HT-29 (cell line): ENCODE results near the gene TAS2R10. TPM values are rescaled to one million over a fixed set of nuclear protein-coding genes. Genes with fewer than 3 reads are reported as not detected.
"Not testable (repeated sequence)": the region's sequence is repeated elsewhere in the genome, so short reads cannot be mapped to it uniquely, and the experiment has no call there.

Source experiments
- DNase-seq: peaks from one replicate; pipeline ENCODE4 v3.0.0-alpha.2; 2015; ENCODE audit warnings: low spot score
- total RNA-seq: library from RNA; depleted of rRNA; stranded (reverse); fragments of >200 nt; shearing (Covaris generic); gene quantifications from 2 replicates; pipeline ENCODE4 v1.2.3, GENCODE V29; 2014; rRNA removed

The TAS2R10 gene, protein sequence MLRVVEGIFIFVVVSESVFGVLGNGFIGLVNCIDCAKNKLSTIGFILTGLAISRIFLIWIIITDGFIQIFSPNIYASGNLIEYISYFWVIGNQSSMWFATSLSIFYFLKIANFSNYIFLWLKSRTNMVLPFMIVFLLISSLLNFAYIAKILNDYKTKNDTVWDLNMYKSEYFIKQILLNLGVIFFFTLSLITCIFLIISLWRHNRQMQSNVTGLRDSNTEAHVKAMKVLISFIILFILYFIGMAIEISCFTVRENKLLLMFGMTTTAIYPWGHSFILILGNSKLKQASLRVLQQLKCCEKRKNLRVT
- total RNA-seq, result 0.21 and 0.36 TPM in 2 replicates

- DNase-seq, result no peak
Observed at GRCh38 chr12:10826258-10826657, at the start of gene TAS2R10. Gene TAS2R10 (minus strand): TSS chr12:10826358. CDS start chr12:10826269, 89 bp downstream.

- DNase-seq, result no peak
Observed at GRCh38 chr12:10873378-10873777, 47.2 kb upstream of the TAS2R10 start.

DNA sequence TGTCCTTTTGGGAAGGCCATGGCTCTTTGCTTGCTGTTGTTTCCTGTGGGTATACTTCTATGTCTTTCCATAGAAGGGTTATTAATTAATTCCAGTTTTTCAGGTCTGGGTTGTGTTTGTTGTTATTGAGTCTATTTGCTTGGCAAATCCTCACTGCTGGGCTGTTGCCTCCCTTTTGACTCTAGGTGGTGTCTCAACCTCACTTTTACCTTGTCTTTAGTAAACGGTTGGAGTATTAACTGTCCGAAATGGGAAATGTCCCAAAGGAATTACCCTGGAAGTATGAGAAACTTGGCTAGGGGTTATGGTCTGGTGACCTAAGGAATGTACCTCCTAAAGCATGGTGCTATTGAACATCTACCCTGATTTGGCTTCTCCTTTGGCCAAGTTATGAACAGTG, 41.2 kb upstream of the TAS2R10 start:
- DNase-seq, result peak; percentile 32

- DNase-seq, result no peak
Observed at GRCh38 chr12:10863512-10864218, 37.5 kb upstream of the TAS2R10 start.

GRCh38 chr12:10861366-10861765, 35.2 kb upstream of the TAS2R10 start:
- no peak for DNase-seq

DNA sequence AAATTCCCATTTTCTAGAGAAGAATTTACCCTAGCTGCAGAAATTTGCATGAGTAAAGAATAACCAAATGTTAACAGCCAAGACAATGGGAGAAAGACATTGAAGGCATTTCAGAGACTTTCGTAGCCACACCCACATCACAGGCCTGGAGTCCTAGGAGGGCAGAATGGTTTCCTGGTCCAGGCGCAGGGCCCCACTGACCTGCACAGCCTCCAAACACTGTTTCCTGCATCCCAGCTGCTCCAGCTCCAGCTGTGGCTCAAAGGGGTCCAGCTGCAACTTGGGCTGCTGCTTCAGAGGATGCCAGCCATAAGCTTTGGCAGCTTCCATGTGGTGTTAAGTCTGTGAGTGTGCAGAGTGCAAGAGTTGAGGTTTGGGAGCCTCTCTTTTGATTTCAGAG, 29.6 kb upstream of the TAS2R10 start:
- no peak for DNase-seq

GRCh38 chr12:10853776-10854175, 27.6 kb upstream of the TAS2R10 start:
- DNase-seq, result no peak

- DNase-seq, result no peak
Observed at GRCh38 chr12:10851243-10851858, 25.2 kb upstream of the TAS2R10 start.

DNA sequence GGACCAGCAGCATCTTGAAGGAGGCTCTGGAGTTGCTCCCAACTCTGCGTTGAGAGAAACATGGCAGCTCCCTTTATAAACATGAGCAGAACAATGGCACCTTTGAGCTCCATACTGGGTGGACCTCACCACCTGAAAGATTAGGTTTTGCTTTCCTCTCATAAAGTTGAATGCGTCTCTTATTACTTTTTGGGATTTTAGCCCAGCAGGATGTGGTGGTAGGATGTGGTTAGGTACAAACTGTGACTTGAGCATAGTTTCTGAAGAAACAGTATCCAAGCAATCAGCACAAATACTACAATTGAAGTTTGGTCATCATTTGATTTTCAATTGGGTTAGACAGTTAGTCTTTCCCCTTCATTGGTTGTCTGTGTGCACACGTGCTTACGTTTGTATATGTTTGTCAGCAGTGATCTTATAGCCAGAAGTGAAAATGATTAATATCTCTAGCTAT, 23.3 kb upstream of the TAS2R10 start, which contains the start of gene PRR4:
Gene PRR4, minus strand, starts transcription at position 51 of the 454 bp plus-strand sequence. Its CDS starts 38 bp downstream, at position 13.
- DNase-seq, result no peak

DNA sequence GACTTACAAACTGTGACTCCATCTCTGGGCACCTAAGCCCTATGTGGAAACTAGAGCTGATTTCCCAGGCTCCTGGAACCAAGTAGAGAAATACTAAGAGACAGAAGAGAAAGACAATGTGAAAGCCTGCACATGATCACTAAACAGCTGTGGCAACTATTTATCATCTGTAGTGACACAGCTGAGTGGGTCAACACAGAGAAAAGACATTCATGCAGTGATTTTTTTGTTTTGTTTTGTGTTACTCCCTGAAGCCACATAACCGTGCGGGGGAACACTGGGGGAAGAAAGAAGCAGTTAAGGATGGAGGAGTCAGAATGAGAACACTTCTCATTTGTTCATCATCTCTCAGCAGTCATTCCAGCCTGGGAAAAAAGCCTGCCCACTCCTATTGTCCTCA, 21.6 kb upstream of the TAS2R10 start:
- no peak for DNase-seq

GRCh38 chr12:10842862-10843261, 16.7 kb upstream of the TAS2R10 start:
- no peak for DNase-seq

DNA sequence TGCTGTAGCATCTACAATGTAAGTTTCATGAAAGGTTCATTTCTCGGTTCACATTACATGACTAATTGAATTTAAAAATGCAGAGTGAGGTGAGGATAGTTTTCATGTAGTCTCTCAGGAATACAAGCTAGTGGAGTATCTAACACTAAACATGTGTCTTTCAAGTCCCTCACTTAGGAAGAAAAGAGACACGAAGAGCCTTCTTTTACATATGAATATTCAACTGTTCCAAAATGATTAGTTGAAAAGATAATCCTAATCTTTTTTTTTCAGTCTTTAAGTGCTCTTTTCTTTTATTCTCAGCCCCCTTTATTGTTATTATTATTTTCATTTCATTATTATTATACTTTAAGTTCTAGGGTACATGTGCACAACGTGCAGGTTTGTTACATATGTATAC, 12.3 kb upstream of the TAS2R10 start:
- DNase-seq, result no peak

- no peak for DNase-seq
Observed at GRCh38 chr12:10829994-10830393, 3.8 kb upstream of the TAS2R10 start.

DNA sequence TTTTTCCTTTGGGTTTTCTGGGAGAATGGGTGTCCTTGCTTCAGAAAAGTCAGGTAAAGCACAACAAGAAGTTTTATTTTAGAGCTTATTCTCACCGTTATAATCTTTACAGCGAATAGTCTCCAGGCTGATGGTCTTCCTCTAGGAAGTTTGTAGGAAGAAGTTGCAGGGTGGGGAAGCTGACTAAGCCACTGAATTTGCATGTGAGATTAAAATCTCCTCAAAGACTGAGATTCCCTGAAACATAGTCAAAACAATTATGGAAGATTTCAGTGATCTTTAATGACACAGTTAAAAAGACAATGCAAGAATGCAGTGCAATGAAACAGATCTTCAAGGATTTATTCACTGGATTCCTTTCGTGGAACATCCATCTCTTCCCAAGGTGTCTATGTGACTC, 1.2 kb downstream of the TAS2R10 start:
- no peak for DNase-seq

GRCh38 chr12:10811883-10812536, 14.1 kb downstream of the TAS2R10 start:
- DNase-seq, result no peak

DNA sequence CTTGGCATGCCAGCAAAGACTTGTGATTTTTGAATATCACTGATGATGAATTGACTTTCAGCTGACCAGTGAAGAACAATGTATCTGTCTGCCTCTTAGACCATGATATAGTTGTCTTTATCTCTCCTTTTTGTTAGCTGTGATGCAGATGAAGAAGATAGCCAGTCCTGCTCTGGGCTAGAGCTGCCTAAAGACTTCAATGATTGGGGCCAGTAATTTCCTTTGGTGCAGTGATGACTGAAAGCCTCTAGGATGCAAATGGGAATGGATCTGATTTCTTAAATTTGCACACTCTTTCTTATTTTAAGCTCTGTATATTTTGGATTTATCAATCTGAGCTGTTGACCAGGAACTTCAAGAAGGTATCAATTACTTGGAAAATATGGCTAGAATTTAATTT, 16.1 kb downstream of the TAS2R10 start, which contains the start of gene TAS2R9:
Gene TAS2R9, minus strand, starts transcription at position 101 of the 400 bp plus-strand sequence. Its CDS starts 93 bp downstream, at position 8.
- no peak for DNase-seq

GRCh38 chr12:10807186-10807585, 19.0 kb downstream of the TAS2R10 start, which contains the start of gene TAS2R8:
Gene TAS2R8 (minus strand): TSS chr12:10807286. CDS start chr12:10806980, 306 bp downstream.
- no peak for DNase-seq

DNA sequence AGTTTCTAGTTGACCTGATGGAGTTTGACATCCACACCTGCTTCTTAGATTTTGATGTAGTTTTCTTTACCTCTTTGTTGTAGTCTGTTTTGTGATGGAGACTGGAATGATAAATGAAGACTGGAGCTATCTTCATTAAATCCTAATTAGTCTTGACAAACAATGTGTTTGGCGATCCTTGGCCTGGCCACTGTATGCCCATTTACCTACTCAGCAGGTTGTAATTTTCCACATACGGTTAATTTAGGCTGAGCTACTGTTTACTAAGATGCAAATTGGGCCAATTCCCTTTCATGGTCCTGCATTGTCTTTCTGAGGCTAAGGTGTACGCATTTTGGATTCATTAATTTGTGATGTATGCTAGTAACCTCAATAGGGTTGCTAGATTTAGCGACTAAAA, 23.6 kb downstream of the TAS2R10 start, which contains the start of gene TAS2R7:
Gene TAS2R7, minus strand, starts transcription at position 41 of the 400 bp plus-strand sequence. CDS start 57 bp downstream, outside the sequence.
- no peak for DNase-seq

DNA sequence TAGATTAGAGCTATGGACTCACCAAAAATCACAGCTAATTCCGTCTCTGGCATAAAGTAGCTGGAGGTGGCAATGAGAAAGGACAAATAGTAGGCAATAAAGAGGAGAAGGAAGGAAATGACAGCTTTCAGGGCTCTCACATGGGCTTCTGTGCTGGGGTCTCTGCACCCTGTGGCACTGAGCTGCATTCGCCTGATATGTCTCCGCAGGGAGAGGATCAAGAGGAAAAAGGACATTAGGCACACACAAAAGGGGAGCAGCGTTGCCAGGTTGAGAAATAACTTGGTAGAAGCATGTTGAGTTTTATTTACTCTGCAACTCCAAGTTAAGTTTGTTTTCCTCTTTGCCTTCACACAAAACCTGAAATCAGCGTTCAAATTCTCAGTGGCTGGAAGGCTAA, 24.4 kb downstream of the TAS2R10 start:
- DNase-seq, result no peak

GRCh38 chr12:10794222-10794621, 31.9 kb downstream of the TAS2R10 start:
- DNase-seq, result no peak

GRCh38 chr12:10791769-10792168, 34.4 kb downstream of the TAS2R10 start:
- DNase-seq, result not testable (repeated sequence)
